Panc1 (cell line): Measurements from ENCODE around the gene TNFRSF17. TPM values are rescaled to one million over a fixed set of nuclear protein-coding genes. Genes with fewer than 3 reads are reported as not detected.

Experiments used
- ATAC-seq: fragments of 200-7000 bp; cut with Tn5 transposase; 2 replicates; pipeline ENCODE4 v1.9.1; 2020; ENCODE audit warnings: mild to moderate bottlenecking, moderate library complexity
- BruUV-seq: library from RNA; stranded (reverse); fragments of 400-500 nt; replicated peaks from 2 replicates; lab custom pipeline; 2021; lab: Mats Ljungman, UMichigan
- CTCF ChIA-PET: fragments of 300-600 bp; sonication (Branson Sonifier 250); formaldehyde crosslinking; loops from one replicate; lab custom pipeline; 2022; ENCODE audit warnings: antibody characterized with exemption; lab: Charles Lee
- POLR2A ChIA-PET: fragments of 300-600 bp; sonication (Branson Sonifier 250); formaldehyde crosslinking; loops from one replicate; lab custom pipeline; 2022; ENCODE audit warnings: antibody characterized with exemption; lab: Charles Lee
- DNase-seq: peaks from one replicate; pipeline ENCODE4 v3.0.0-alpha.2; 2010; ENCODE audit warnings: low read depth, low spot score
- H3K27ac ChIP-seq: 2 replicates; pipeline ENCODE4 v1.5.1; 2011; ENCODE audit warnings: mild to moderate bottlenecking, low read length, inconsistent platforms
- H3K27me3 ChIP-seq: fragments of 200-500 bp; sonication (Bioruptor generic); 2 replicates; pipeline ENCODE4 v1.6.0; 2014; ENCODE audit warnings: low read length, inconsistent platforms; ENCODE audit not compliant: control insufficient read depth, insufficient read depth
- H3K36me3 ChIP-seq: fragments of 200-500 bp; sonication (Bioruptor generic); 2 replicates; pipeline ENCODE4 v1.5.1; 2014; ENCODE audit warnings: inconsistent platforms, mild to moderate bottlenecking, low read length, moderate library complexity; ENCODE audit not compliant: control insufficient read depth, insufficient read depth
- H3K4me1 ChIP-seq: 2 replicates; pipeline ENCODE4 v1.5.1; 2011; ENCODE audit warnings: inconsistent platforms, mild to moderate bottlenecking, low read length, moderate library complexity; ENCODE audit not compliant: control insufficient read depth, insufficient read depth
- H3K4me3 ChIP-seq, 2 experiments: 2 replicates each; pipeline ENCODE4 v1.5.1; 2011 to 2012; ENCODE audit warnings: low read depth in 2 of 2, low read length in 2 of 2, mild to moderate bottlenecking in 2 of 2, inconsistent platforms in 1 of 2, moderate library complexity in 1 of 2
- H3K9me3 ChIP-seq: fragments of 200-500 bp; sonication (Bioruptor generic); 2 replicates; pipeline ENCODE4 v1.5.1; 2014; ENCODE audit warnings: low read depth, mild to moderate bottlenecking, inconsistent platforms, low read length, moderate library complexity; ENCODE audit not compliant: control insufficient read depth, insufficient read depth
- POLR2AphosphoS5 ChIP-seq: IDR thresholded peaks from 2 replicates; pipeline ENCODE4 v1.6.1; 2012; ENCODE audit warnings: mild to moderate bottlenecking, low read depth, low read length, moderate library complexity
- SIN3A ChIP-seq: IDR thresholded peaks from 2 replicates; pipeline ENCODE4 v1.6.1; 2012; ENCODE audit warnings: low read depth, mild to moderate bottlenecking, low read length, moderate library complexity, borderline replicate concordance; ENCODE audit not compliant: insufficient read depth
- TCF7L2 ChIP-seq: IDR thresholded peaks from 2 replicates; pipeline ENCODE4 v1.6.1; 2011; ENCODE audit warnings: mild to moderate bottlenecking, low read depth, low read length, inconsistent platforms
- in situ Hi-C: cut with HindIII; loops from 2 replicates; pipeline ENCODE4 v1.10.0; 2016; ENCODE audit warnings: low sequenced_read_pairs, low pct_unique_long_range_greater_than_20kb
- intact Hi-C: fragments of 100-400 bp; cut with micrococcal nuclease; formaldehyde crosslinking; loops from one replicate; pipeline ENCODE4 v1.10.0; 2022; ENCODE audit not compliant: unreplicated experiment
- total RNA-seq: library from RNA; stranded (reverse); gene quantifications from one replicate; pipeline ENCODE4 v1.2.1, GENCODE V29; 2021; ENCODE audit not compliant: unreplicated experiment
- TF ChIP-seq, protein P1 (sequence below): fragments of 450-650 bp; IDR thresholded peaks from 2 replicates; pipeline ENCODE4 v1.5.1; 2017; ENCODE audit warnings: mild to moderate bottlenecking
- TF ChIP-seq, protein P2 (sequence below), 2 experiments: IDR thresholded peaks; 2 replicates each; pipeline ENCODE4 v1.6.1; 2011 to 2012; ENCODE audit warnings: low read depth in 2 of 2, control low read depth in 1 of 2, low read length in 1 of 2, mild to moderate bottlenecking in 1 of 2, moderate library complexity in 1 of 2; ENCODE audit not compliant: insufficient read depth in 1 of 2

Gene TNFRSF17
- total RNA-seq, 1 experiment from 2014 or later = not detected

DNA sequence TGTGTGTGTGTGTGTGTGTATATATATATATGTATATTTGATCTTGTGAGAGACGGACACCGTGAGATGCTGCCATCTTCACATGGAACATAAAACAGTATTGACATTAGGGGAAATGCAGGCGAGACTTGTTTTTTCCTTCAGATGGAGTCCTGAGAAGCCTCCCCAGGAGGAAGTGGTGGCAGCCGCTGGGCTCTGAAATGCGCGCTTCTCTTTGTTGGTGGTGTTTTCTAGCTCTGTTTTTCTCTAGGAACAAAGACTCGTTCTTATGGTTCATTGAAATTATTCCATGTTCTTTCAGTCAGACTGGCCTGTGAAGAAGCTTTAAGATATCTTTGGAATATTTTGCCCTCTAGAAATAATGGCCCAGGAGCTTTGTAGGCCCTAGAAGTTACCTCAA, 44.5 kb downstream of the TNFRSF17 start:
- ATAC-seq = no peak
- no peaks in the 10 kb centered on the region for H3K4me1 ChIP-seq
- TF ChIP-seq, protein P1, sequence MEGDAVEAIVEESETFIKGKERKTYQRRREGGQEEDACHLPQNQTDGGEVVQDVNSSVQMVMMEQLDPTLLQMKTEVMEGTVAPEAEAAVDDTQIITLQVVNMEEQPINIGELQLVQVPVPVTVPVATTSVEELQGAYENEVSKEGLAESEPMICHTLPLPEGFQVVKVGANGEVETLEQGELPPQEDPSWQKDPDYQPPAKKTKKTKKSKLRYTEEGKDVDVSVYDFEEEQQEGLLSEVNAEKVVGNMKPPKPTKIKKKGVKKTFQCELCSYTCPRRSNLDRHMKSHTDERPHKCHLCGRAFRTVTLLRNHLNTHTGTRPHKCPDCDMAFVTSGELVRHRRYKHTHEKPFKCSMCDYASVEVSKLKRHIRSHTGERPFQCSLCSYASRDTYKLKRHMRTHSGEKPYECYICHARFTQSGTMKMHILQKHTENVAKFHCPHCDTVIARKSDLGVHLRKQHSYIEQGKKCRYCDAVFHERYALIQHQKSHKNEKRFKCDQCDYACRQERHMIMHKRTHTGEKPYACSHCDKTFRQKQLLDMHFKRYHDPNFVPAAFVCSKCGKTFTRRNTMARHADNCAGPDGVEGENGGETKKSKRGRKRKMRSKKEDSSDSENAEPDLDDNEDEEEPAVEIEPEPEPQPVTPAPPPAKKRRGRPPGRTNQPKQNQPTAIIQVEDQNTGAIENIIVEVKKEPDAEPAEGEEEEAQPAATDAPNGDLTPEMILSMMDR = no peak
- TF ChIP-seq POLR2AphosphoS5 (no peak), SIN3A (no peak), TCF7L2 (no peak)
- TF ChIP-seq, protein P2, sequence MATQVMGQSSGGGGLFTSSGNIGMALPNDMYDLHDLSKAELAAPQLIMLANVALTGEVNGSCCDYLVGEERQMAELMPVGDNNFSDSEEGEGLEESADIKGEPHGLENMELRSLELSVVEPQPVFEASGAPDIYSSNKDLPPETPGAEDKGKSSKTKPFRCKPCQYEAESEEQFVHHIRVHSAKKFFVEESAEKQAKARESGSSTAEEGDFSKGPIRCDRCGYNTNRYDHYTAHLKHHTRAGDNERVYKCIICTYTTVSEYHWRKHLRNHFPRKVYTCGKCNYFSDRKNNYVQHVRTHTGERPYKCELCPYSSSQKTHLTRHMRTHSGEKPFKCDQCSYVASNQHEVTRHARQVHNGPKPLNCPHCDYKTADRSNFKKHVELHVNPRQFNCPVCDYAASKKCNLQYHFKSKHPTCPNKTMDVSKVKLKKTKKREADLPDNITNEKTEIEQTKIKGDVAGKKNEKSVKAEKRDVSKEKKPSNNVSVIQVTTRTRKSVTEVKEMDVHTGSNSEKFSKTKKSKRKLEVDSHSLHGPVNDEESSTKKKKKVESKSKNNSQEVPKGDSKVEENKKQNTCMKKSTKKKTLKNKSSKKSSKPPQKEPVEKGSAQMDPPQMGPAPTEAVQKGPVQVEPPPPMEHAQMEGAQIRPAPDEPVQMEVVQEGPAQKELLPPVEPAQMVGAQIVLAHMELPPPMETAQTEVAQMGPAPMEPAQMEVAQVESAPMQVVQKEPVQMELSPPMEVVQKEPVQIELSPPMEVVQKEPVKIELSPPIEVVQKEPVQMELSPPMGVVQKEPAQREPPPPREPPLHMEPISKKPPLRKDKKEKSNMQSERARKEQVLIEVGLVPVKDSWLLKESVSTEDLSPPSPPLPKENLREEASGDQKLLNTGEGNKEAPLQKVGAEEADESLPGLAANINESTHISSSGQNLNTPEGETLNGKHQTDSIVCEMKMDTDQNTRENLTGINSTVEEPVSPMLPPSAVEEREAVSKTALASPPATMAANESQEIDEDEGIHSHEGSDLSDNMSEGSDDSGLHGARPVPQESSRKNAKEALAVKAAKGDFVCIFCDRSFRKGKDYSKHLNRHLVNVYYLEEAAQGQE (IDR thresholded peaks at IDR 0.05; ENCODE audit: insufficient read depth in 1 of 2, low read depth in 2 of 2, low read length in 1 of 2) = no peak
- ChIA-PET POLR2A (no interaction called here), CTCF (interaction anchor here (0.7 kb wide), 1 partner anchor 30 kb away, joined by 5 read pairs; no protein-coding TSS in a partner anchor)
- H3K4me3 ChIP-seq = no peak overlapping the region
- intact Hi-C loops = no loop called here
- H3K9me3 ChIP-seq = no peaks in the 10 kb centered on the region
- BruUV-seq = no TSS peak
- in situ Hi-C loops = no loop called here
- H3K27ac ChIP-seq = no peak overlapping the region
- no peaks in the 10 kb centered on the region for H3K36me3 ChIP-seq
- no peak for DNase-seq
- H3K27me3 ChIP-seq = no peaks in the 10 kb centered on the region

DNA sequence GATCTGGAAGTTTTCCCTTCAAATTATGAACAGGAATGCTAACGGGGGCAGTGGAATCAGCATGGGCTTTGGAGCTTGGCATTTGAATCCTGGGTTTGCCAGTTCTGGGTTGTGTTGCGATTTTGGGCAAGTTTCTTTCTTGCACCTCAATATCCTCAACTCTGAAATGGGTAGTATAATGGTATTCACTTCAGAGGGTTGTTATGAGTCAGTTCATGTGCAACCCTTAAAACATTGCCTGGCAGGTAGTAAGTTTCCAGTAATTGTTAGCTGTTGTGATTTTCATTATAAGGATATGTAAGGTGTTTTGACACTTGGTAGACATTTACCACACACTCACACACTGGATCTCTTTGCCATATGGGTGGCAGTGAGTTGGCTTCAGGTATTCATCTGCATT, 44.9 kb downstream of the TNFRSF17 start:
- Histone ChIP-seq H3K9me3 (no peaks in the 10 kb centered on the region), H3K27ac (no peak overlapping the region), H3K4me3 (no peak overlapping the region), H3K27me3 (no peaks in the 10 kb centered on the region), H3K4me1 (no peaks in the 10 kb centered on the region), H3K36me3 (no peaks in the 10 kb centered on the region)
- DNase-seq (no peak), ATAC-seq (no peak)
- in situ Hi-C loops = no loop called here
- TF ChIP-seq TCF7L2 (no peak), SIN3A (no peak), POLR2AphosphoS5 (no peak)
- TF ChIP-seq, protein P1 = no peak
- TF ChIP-seq, protein P2 (IDR thresholded peaks at IDR 0.05; ENCODE audit: insufficient read depth in 1 of 2, low read depth in 2 of 2, low read length in 1 of 2) = no peak
- ChIA-PET CTCF (interaction anchor here (0.7 kb wide), 1 partner anchor 31 kb away, joined by 5 read pairs; no protein-coding TSS in a partner anchor), POLR2A (no interaction called here)
- no TSS peak for BruUV-seq
- intact Hi-C loops = no loop called here
